Endothelial cell (in vitro differentiated cells): ENCODE measurements around the gene ZNF511. TPM values are rescaled to one million over a fixed set of nuclear protein-coding genes. Genes with fewer than 3 reads are reported as not detected.

Source experiments
- DNase-seq: peaks from one replicate; pipeline ENCODE4 v3.0.0; 2021; ENCODE audit warnings: low spot score
- H3K27ac Mint-ChIP-seq: one replicate; pipeline ENCODE4 v1.8.0; 2021; ENCODE audit warnings: mixed read lengths, inconsistent platforms; ENCODE audit not compliant: unreplicated experiment
- H3K27me3 Mint-ChIP-seq: one replicate; pipeline ENCODE4 v1.8.0; 2021; ENCODE audit warnings: mild to moderate bottlenecking, moderate library complexity, mixed read lengths, inconsistent platforms; ENCODE audit not compliant: unreplicated experiment
- H3K36me3 Mint-ChIP-seq: one replicate; pipeline ENCODE4 v1.8.0; 2021; ENCODE audit warnings: mild to moderate bottlenecking, low read depth, mixed read lengths, inconsistent platforms; ENCODE audit not compliant: unreplicated experiment
- H3K4me1 Mint-ChIP-seq: one replicate; pipeline ENCODE4 v1.8.0; 2021; ENCODE audit warnings: mild to moderate bottlenecking, mixed read lengths, inconsistent platforms; ENCODE audit not compliant: unreplicated experiment
- H3K4me3 Mint-ChIP-seq: one replicate; pipeline ENCODE4 v1.8.0; 2021; ENCODE audit warnings: mild to moderate bottlenecking, mixed read lengths, inconsistent platforms; ENCODE audit not compliant: unreplicated experiment
- H3K9me3 Mint-ChIP-seq: one replicate; pipeline ENCODE4 v1.8.0; 2021; ENCODE audit warnings: mixed read lengths, inconsistent platforms; ENCODE audit not compliant: unreplicated experiment
- total RNA-seq: library from RNA; stranded (reverse); fragmentation: NEBNext Ultra II Directional; extraction: Animal tissue kit (Norgen Biotek cat#: 25700); gene quantifications from one replicate; pipeline ENCODE4 v1.2.1, GENCODE V29; 2021; ENCODE audit not compliant: unreplicated experiment
- TF ChIP-seq, protein P1 (sequence below): fragments of 200-600 bp; sonication (generic); IDR thresholded peaks from one replicate; pipeline ENCODE4 v1.5.0; 2021; ENCODE audit warnings: antibody characterized with exemption; ENCODE audit not compliant: unreplicated experiment

Gene ZNF511
- total RNA-seq, 1 donor from 2014 or later: 18.6 TPM

- Mint-ChIP-seq H3K27ac (no peak within 1 kb of the TSS), H3K36me3 (no peaks in the 10 kb centered on the region), H3K4me3 (no peak within 1 kb of the TSS), H3K4me1 (no peaks in the 10 kb centered on the region), H3K9me3 (no peaks in the 10 kb centered on the region), H3K27me3 (peaks cover 15% of the 10 kb centered on the region)
- DNase-seq: peak; percentile 45
- TF ChIP-seq, protein P1, sequence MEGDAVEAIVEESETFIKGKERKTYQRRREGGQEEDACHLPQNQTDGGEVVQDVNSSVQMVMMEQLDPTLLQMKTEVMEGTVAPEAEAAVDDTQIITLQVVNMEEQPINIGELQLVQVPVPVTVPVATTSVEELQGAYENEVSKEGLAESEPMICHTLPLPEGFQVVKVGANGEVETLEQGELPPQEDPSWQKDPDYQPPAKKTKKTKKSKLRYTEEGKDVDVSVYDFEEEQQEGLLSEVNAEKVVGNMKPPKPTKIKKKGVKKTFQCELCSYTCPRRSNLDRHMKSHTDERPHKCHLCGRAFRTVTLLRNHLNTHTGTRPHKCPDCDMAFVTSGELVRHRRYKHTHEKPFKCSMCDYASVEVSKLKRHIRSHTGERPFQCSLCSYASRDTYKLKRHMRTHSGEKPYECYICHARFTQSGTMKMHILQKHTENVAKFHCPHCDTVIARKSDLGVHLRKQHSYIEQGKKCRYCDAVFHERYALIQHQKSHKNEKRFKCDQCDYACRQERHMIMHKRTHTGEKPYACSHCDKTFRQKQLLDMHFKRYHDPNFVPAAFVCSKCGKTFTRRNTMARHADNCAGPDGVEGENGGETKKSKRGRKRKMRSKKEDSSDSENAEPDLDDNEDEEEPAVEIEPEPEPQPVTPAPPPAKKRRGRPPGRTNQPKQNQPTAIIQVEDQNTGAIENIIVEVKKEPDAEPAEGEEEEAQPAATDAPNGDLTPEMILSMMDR: no peak
Observed at GRCh38 chr10:133336577-133337369, 28.1 kb downstream of the ZNF511 start, which contains the start of gene CALY. Gene CALY (minus strand): TSS chr10:133336896. CDS start chr10:133328989, 7,907 bp downstream.

DNA sequence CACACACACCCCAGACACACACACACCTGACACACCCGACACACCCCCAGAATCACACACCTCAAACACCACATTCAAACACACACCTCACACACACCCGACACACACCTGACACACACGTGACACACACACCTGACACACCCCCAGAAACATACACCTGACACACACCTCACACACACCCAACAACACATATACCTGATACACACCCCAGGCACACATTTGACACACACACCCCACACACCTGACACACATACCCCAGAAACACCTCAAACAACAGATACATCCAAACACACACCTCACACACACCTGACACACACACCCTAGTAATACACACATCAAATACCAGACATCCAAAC lies 28.6 kb downstream of the ZNF511 start:
- H3K27me3 Mint-ChIP-seq: peaks cover 12% of the 10 kb centered on the region
- no peak overlapping the region for H3K27ac Mint-ChIP-seq
- no peaks in the 10 kb centered on the region for H3K9me3 Mint-ChIP-seq

DNA sequence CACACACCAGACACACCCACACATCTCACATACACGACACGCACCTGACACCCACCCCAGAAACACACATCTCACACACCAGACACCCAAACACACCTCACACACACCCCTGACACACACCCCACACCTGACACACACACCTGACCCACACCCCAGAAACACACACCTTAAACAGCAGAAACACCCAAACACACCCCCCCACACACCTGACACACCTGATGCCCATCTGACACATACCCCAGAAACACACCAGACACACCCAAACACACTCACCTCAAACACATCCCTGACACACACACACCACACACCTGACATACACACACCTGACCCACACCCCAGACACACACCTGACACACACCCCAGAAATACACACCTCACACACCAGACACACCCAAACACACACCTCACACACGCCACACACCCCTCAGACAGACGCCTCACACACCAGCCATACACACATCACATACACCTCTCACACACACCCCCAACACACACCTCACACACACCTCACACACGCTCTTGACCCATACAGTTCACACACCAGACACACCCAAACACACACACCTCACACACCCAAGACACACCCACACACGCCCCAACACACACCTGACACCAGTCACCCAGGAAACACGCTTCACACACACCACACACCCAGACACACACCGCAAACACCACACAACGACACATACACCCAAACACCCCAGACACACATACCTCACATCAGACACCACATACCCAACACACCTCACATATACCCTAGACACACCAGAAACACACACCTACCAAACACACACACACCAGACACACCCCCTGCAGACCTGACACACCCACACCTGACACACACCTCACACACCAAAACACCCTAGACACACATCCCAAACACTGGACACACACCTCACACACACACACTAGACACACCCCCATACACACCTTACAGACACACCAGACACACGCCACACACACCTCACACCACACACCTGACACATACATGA lies 29.7 kb downstream of the ZNF511 start:
- Mint-ChIP-seq H3K4me1 (no peaks in the 10 kb centered on the region), H3K9me3 (no peaks in the 10 kb centered on the region), H3K4me3 (no peak overlapping the region), H3K27ac (no peak overlapping the region), H3K36me3 (no peaks in the 10 kb centered on the region), H3K27me3 (peaks cover 13% of the 10 kb centered on the region)
- no peak for DNase-seq
- TF ChIP-seq, protein P1: no peak

More for the DNA sequence above, 28.6 kb downstream of the ZNF511 start:
- H3K4me1 Mint-ChIP-seq: no peaks in the 10 kb centered on the region
- no peak overlapping the region for H3K4me3 Mint-ChIP-seq
- no peak for DNase-seq
- H3K36me3 Mint-ChIP-seq: no peaks in the 10 kb centered on the region
- TF ChIP-seq, protein P1: no peak

GRCh38 chr10:133339708-133340380 lies 31.1 kb downstream of the ZNF511 start:
- H3K36me3 Mint-ChIP-seq: no peaks in the 10 kb centered on the region
- no peaks in the 10 kb centered on the region for H3K4me1 Mint-ChIP-seq
- peaks cover 8% of the 10 kb centered on the region for H3K27me3 Mint-ChIP-seq
- no peaks in the 10 kb centered on the region for H3K9me3 Mint-ChIP-seq
- H3K27ac Mint-ChIP-seq: no peak overlapping the region
- no peak overlapping the region for H3K4me3 Mint-ChIP-seq
- no peak for DNase-seq
- TF ChIP-seq, protein P1: no peak
